ENCODE results near the gene STYXL2.

The STYXL2 gene

GRCh38 chr1:167068761-167069160 lies 25.1 kb upstream of the STYXL2 start (continued):
- TF ChIP-seq ZNF518A (tag by site-specific recombination; conservative IDR thresholded peaks at IDR 0.05; ENCODE audit: low read depth) (no peak), ZNF366 (tag by site-specific recombination; conservative IDR thresholded peaks at IDR 0.05) (no peak), ZSCAN30 (tag by site-specific recombination; IDR thresholded peaks at IDR 0.05) (no peak), ZNF830 (tag by site-specific recombination; IDR thresholded peaks at IDR 0.05; ENCODE audit: low read depth) (no peak), ZNF514 (tag by site-specific recombination; IDR thresholded peaks at IDR 0.05) (no peak)

DNA sequence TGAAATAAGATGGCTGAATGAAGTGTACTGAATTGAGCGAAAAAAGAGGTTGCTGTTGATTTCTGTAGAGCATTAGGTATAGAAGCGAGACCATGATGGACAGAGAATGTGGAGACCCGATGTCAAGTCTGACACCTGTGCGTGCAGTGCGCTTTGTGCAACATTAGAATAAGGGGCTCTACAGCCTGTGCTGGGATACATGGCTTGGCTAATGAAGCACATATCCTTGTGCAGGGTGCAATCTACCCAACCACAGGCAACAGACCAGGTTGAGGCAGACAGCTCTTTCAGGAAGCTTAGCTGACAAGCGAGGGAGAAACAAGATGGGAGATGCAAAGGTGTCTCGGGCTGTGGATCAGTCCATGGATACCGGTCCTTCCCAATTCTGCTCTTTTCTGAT lies 22.6 kb upstream of the STYXL2 start:
- ChIA-PET POLR2A (interaction anchor here (0.7 kb wide), 3 partner anchors 91 to 433 kb away, joined by 3 read pairs; partner anchors contain the start of gene POU2F1), CTCF (interaction anchor here (0.9 kb wide), 1 partner anchor 11 kb away, joined by 3 read pairs; no protein-coding TSS in a partner anchor)
- no peak overlapping the region for H3K4me3 ChIP-seq (ENCODE audit: low read depth, low read length)
- H3K36me3 ChIP-seq (ENCODE audit: control insufficient read depth in 2 of 2, insufficient read depth in 1 of 2, low read length in 2 of 2) = no peaks in the 10 kb centered on the region
- H3K4me1 ChIP-seq (ENCODE audit: control insufficient read depth, insufficient read depth, low read length) = no peaks in the 10 kb centered on the region
- H3K27ac ChIP-seq (ENCODE audit: extremely low read depth, low read depth, low read length) = no peak overlapping the region
- TF ChIP-seq ZXDB (tag by site-specific recombination; IDR thresholded peaks at IDR 0.05) (no peak), PRDM6 (tag by site-specific recombination; IDR thresholded peaks at IDR 0.05) (no peak), KLF8 (tag by site-specific recombination; IDR thresholded peaks at IDR 0.05) (no peak), ZNF292 (tag by site-specific recombination; IDR thresholded peaks at IDR 0.05; ENCODE audit: borderline replicate concordance, low read depth) (no peak), ZNF132 (tag by site-specific recombination; IDR thresholded peaks at IDR 0.05; ENCODE audit: borderline replicate concordance) (no peak), ZNF785 (tag by site-specific recombination; IDR thresholded peaks at IDR 0.05) (no peak), ZNF48 (tag by site-specific recombination; IDR thresholded peaks at IDR 0.05) (no peak), BCL6B (tag by site-specific recombination; IDR thresholded peaks at IDR 0.05) (no peak), ZNF248 (tag by site-specific recombination; IDR thresholded peaks at IDR 0.05) (no peak)
- TF ChIP-seq, protein P1, sequence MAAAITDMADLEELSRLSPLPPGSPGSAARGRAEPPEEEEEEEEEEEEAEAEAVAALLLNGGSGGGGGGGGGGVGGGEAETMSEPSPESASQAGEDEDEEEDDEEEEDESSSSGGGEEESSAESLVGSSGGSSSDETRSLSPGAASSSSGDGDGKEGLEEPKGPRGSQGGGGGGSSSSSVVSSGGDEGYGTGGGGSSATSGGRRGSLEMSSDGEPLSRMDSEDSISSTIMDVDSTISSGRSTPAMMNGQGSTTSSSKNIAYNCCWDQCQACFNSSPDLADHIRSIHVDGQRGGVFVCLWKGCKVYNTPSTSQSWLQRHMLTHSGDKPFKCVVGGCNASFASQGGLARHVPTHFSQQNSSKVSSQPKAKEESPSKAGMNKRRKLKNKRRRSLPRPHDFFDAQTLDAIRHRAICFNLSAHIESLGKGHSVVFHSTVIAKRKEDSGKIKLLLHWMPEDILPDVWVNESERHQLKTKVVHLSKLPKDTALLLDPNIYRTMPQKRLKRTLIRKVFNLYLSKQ (tag by site-specific recombination; IDR thresholded peaks at IDR 0.05; ENCODE audit: borderline replicate concordance) = no peak
- TF ChIP-seq, protein P2, sequence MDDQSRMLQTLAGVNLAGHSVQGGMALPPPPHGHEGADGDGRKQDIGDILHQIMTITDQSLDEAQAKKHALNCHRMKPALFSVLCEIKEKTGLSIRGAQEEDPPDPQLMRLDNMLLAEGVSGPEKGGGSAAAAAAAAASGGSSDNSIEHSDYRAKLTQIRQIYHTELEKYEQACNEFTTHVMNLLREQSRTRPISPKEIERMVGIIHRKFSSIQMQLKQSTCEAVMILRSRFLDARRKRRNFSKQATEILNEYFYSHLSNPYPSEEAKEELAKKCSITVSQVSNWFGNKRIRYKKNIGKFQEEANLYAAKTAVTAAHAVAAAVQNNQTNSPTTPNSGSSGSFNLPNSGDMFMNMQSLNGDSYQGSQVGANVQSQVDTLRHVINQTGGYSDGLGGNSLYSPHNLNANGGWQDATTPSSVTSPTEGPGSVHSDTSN (CRISPR knock-in tag; IDR thresholded peaks at IDR 0.05) = no peak
- no peaks in the 10 kb centered on the region for H3K9me3 ChIP-seq (ENCODE audit: control insufficient read depth, insufficient read depth, low read depth, low read length)
